Spleen (tissue), 11 donors: Measurements from ENCODE around the gene TMEM109. TPM values are rescaled to one million over a fixed set of nuclear protein-coding genes. Genes with fewer than 3 reads are reported as not detected.

ENCODE experiments used
- DNase-seq: peaks from one replicate; pipeline ENCODE4 v3.0.0-alpha.2; 2020
- H3K27ac ChIP-seq, 8 donors: fragments of 200-600 bp; sonication (generic) in 7 of 8; 1 replicate in 4 of 8; 2 replicates in 4 of 8; pipeline versions ENCODE4 v1.5.0 to v1.8.0; 2016 to 2021; ENCODE audit warnings: inconsistent platforms in 4 of 8, mild to moderate bottlenecking in 4 of 8, moderate library complexity in 1 of 8
- H3K27me3 ChIP-seq, 7 donors: fragments of 200-600 bp; sonication (generic) in 6 of 7; replicated peaks in 1 of 7; 1 replicate in 4 of 7; 2 replicates in 3 of 7; pipeline versions ENCODE4 v1.5.0 to v1.8.0; 2016 to 2021; ENCODE audit warnings: inconsistent platforms in 3 of 7, mild to moderate bottlenecking in 1 of 7
- H3K36me3 ChIP-seq, 6 donors: fragments of 200-600 bp; sonication (generic) in 5 of 6; 1 replicate in 4 of 6; 2 replicates in 2 of 6; pipeline versions ENCODE4 v1.5.0 to v1.8.0; 2016 to 2021; ENCODE audit warnings: inconsistent platforms in 2 of 6
- H3K4me1 ChIP-seq, 6 donors: fragments of 200-600 bp; sonication (generic) in 5 of 6; 1 replicate in 3 of 6; 2 replicates in 3 of 6; pipeline versions ENCODE4 v1.5.0 to v1.8.0; 2016 to 2021; ENCODE audit warnings: inconsistent platforms in 3 of 6
- H3K4me3 ChIP-seq, 8 donors: fragments of 200-600 bp; sonication (generic) in 7 of 8; 1 replicate in 4 of 8; 2 replicates in 4 of 8; pipeline versions ENCODE4 v1.5.0 to v1.8.0; 2016 to 2021; ENCODE audit warnings: inconsistent platforms in 4 of 8, mild to moderate bottlenecking in 4 of 8, moderate library complexity in 2 of 8
- H3K9me3 ChIP-seq, 8 donors: fragments of 200-600 bp; sonication (generic) in 7 of 8; 1 replicate in 4 of 8; 2 replicates in 4 of 8; pipeline versions ENCODE4 v1.5.0 to v1.8.0; 2016 to 2021; ENCODE audit warnings: inconsistent platforms in 4 of 8
- CTCF ChIP-seq, 11 experiments: fragments of 200-600 bp in 7 of 11; fragments of 450-650 bp in 4 of 11; sonication (generic) in 4 of 11; IDR thresholded peaks in 8 of 11; conservative IDR thresholded peaks in 3 of 11; 1 replicate in 7 of 11; 2 replicates in 4 of 11; pipeline versions ENCODE4 v1.4.0 to v1.8.0; 2016 to 2021; ENCODE audit warnings: antibody characterized with exemption in 11 of 11, inconsistent platforms in 4 of 11, mild to moderate bottlenecking in 1 of 11
- POLR2A ChIP-seq, 3 donors: fragments of 450-650 bp; IDR thresholded peaks; one replicate each; pipeline ENCODE4 v1.5.1; 2017; ENCODE audit warnings: antibody characterized with exemption in 3 of 3, mild to moderate bottlenecking in 1 of 3
- POLR2AphosphoS5 ChIP-seq, 3 donors: sonication (generic); formaldehyde crosslinking; IDR thresholded peaks; one replicate each; pipeline ENCODE4 v1.5.1; 2017; ENCODE audit warnings: antibody characterized with exemption in 3 of 3
- WGBS, 5 donors: extraction: QIAGEN DNeasy Blood & Tissue Kit in 3 of 5; methylation state at CpG; one replicate each; pipeline versions ENCODE4 v1.1.5 to v1.1.7; 2013 to 2018; 5-methylcytosine and 5-hydroxymethylcytosine counted together
- intact Hi-C: fragments of 100-400 bp; cut with DNase I; formaldehyde crosslinking; loops from one replicate; pipeline ENCODE4 v1.15.0; 2023; ENCODE audit warnings: low total_unique reads
- polyA plus RNA-seq, 3 donors: library from polyadenylated mRNA; stranded (reverse); fragments of 200-250 nt; gene quantifications; one replicate each; pipeline ENCODE4 v1.2.1, GENCODE V29; 2013
- total RNA-seq, 7 donors: library from RNA; depleted of rRNA in 3 of 7; stranded (reverse); fragments of >200 nt in 3 of 7; fragmentation: NEBNext Ultra II Directional in 4 of 7; extraction: Animal tissue kit (Norgen Biotek cat#: 25700) in 4 of 7; gene quantifications; one replicate each; pipeline versions ENCODE4 v1.1.0 to v1.2.1, GENCODE V29; 2016 to 2021
- donor health status: healthy with polysubstance abuse.
- donor health status: DM: no; HTN: no; CAD: no; lungs with moderate emphysema.
- donor health status: DM: no; HTN: no; CAD: no.
- donor health status: Bipolar disorder and iron deficiency.
- donor health status: healthy.
- donor health status: DM: no; HTN: no; CAD: no.
- donor health status: DM: yes; HTN: yes; CAD: no.

TMEM109 gene
- total and polyA plus RNA-seq, 10 donors, result 53.6 to 125 (median 102) TPM

GRCh38 chr11:60910281-60910687 lies 3.7 kb upstream of the TMEM109 start:
- DNase-seq, result no peak
- Histone ChIP-seq H3K4me1 (peaks cover 31 to 84% (median 58%) of the 10 kb centered on the region in 6 donors), H3K27ac (peak overlapping the region; percentile 50 to 97 (median 96))

DNA sequence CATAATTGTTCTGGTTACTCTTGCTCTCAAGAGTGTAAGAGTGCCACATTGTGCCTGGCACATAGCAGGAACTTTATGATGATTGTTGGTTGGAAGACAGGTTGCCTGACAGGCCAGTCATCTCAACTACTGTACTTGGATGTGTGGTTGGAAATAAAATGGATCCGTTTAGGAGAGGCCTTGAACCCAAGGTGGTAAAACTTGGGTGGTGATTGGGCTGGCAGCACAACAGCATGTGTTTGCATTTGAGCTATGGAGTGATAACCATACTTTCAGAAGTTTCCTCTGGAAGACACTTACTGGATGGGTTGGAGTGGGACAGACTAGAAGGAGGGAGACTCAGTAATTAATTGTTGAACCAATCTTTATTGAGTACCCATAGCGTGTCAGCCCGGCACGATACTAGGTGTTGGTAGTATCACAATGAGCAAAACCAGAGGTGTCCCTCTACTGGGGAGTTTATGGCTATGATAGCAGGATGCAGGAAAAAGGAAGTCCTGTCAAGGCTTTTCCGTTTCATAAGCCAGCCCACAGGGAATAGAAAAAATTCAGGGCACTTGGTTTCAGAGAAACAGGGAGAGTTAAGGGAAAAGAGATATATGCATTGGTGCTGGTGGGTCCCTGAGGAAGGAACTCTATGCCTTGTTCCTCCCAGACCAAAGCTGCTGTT lies 3.1 kb upstream of the TMEM109 start:
- Histone ChIP-seq H3K4me3 (no peak overlapping the region), H3K36me3 (no peaks in the 10 kb centered on the region), H3K27ac (peak overlapping the region; percentile 50 to 97 (median 96)), H3K9me3 (no peaks in the 10 kb centered on the region), H3K4me1 (peaks cover 30 to 84% (median 58%) of the 10 kb centered on the region in 6 donors), H3K27me3 (no peaks in the 10 kb centered on the region)
- DNase-seq, result no peak
- intact Hi-C loops, result no loop called here
- 41 to 50% (median 48%) methylated on average over 5 of the region's 5 CpGs for WGBS, 5 donors
- TF ChIP-seq POLR2AphosphoS5 (IDR thresholded peaks at IDR 0.05), result peak in 1 of 3 donors; percentile 37
- peak in 7 of 11 experiments; percentile 6 to 46 (median 37) for TF ChIP-seq CTCF (IDR thresholded peaks at IDR 0.05 in 8 of 11, conservative IDR thresholded peaks at IDR 0.05 in 3 of 11)
- TF ChIP-seq POLR2A (IDR thresholded peaks at IDR 0.05), result no peak

More at GRCh38 chr11:60910281-60910687, 3.7 kb upstream of the TMEM109 start:
- intact Hi-C loops, result no loop called here
- Histone ChIP-seq H3K9me3 (no peaks in the 10 kb centered on the region), H3K4me3 (no peak overlapping the region), H3K27me3 (no peaks in the 10 kb centered on the region), H3K36me3 (no peaks in the 10 kb centered on the region)
- 29 to 55% (median 45%) methylated on average over 3 of the region's 3 CpGs for WGBS, 5 donors
- TF ChIP-seq POLR2A (IDR thresholded peaks at IDR 0.05) (no peak), CTCF (IDR thresholded peaks at IDR 0.05 in 8 of 11, conservative IDR thresholded peaks at IDR 0.05 in 3 of 11) (no peak), POLR2AphosphoS5 (IDR thresholded peaks at IDR 0.05) (no peak)

- H3K4me3 ChIP-seq, result peak overlapping the region in 1 of 8 donors; percentile 0
- no peaks in the 10 kb centered on the region for H3K27me3 ChIP-seq
- H3K4me1 ChIP-seq, result peaks cover 38 to 88% (median 65%) of the 10 kb centered on the region in 6 donors
- no peak for DNase-seq
- peak overlapping the region; percentile 91 to 97 (median 96) for H3K27ac ChIP-seq
- H3K9me3 ChIP-seq, result no peaks in the 10 kb centered on the region
- TF ChIP-seq POLR2A (IDR thresholded peaks at IDR 0.05) (no peak), CTCF (IDR thresholded peaks at IDR 0.05 in 8 of 11, conservative IDR thresholded peaks at IDR 0.05 in 3 of 11) (no peak), POLR2AphosphoS5 (IDR thresholded peaks at IDR 0.05) (no peak)
- intact Hi-C loops, result no loop called here
- H3K36me3 ChIP-seq, result no peaks in the 10 kb centered on the region
- 62 to 72% (median 68%) methylated on average over 12 of the region's 12 CpGs for WGBS, 5 donors
Observed at GRCh38 chr11:60912223-60912850, 1.6 kb upstream of the TMEM109 start.
